Myocyte (in vitro differentiated cells): ENCODE data around the gene PLEKHA6. TPM values are rescaled to one million over a fixed set of nuclear protein-coding genes. Genes with fewer than 3 reads are reported as not detected.
"Not testable (repeated sequence)": the region's sequence is repeated elsewhere in the genome, so short reads cannot be mapped to it uniquely, and the experiment has no call there.

ENCODE experiments used
- DNase-seq: peaks from one replicate; pipeline ENCODE4 v3.0.0-alpha.2; 2012; ENCODE audit warnings: low read depth
- total RNA-seq: library from RNA; depleted of rRNA; stranded (reverse); fragments of >200 nt; gene quantifications from 2 replicates; pipeline ENCODE4 v1.2.3, GENCODE V29; 2014

PLEKHA6 gene
- total RNA-seq, 1 donor from 2014 or later = 16.7 TPM

GRCh38 chr1:204316164-204316563 is 43.6 kb downstream of the PLEKHA6 start:
- peak; percentile 98 for DNase-seq

DNA sequence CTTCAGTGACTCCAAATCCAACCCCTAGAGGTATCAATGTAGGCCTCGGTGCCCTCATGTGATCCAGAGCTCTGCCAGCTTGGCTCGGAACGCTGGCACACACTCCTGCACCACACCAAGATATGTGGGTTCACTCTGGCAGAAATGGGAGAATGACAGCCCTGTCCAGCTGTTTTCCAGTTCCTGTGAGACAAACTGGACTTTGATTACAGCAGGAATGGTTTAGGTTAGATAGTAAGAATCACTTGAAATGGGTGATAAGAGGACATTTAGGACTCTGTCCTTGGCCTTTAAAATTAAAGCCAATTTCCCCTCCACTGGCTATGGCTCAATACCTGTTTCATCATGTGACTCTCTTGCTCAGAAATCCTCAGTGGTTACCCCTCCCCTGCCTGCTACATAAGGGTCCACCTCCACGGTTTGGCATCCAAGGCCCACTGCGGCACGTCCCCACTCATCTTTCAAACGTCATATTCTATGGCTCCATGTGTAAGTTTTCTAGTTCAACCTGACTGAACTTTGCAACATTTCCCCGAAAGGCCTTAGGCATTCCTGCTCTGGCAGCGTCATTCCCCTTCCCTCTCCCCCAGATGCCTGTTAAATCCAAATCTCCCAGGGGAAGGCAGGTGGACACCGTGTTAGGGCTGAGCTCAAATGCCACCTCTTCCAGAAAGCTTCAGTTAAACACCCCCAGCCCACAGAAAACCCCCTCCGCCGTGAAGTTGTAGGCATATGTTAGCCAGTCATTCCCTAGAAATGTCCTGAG is 44.7 kb downstream of the PLEKHA6 start:
- peak; percentile 64 for DNase-seq

DNA sequence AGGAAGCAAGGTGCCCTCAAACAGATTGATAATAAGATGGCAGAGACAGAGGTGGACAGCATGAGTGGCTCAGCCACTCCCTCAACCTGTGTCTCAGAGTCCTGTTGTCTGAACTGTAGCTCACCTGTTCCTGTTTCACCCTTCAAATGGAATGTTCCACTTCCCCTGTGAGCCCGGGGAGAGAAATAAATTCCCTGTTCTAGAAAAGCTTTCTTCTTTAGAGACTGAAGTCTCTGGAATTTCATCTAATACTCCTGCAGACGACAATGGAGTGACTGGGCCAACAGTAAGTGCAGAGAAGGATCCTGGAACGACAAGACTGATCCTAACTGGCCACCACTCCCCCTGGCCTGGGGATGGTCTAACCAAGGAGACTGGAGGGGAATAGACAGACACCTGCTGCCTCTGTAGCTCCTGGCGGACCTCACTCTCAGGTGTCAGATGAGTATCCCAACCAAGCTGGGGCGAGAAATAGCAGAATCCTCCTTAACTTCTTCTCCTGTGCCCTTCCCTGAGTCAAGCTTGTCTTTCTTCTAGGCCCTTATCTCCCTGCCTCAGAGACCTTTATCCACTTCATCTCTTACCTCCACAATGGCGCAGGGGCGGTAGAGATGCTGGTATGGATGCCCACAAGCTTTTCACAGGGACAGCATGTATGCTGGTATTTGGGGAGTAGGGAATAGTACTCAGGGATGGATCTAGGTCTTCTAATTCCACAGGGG is 45.4 kb downstream of the PLEKHA6 start:
- no peak for DNase-seq

DNA sequence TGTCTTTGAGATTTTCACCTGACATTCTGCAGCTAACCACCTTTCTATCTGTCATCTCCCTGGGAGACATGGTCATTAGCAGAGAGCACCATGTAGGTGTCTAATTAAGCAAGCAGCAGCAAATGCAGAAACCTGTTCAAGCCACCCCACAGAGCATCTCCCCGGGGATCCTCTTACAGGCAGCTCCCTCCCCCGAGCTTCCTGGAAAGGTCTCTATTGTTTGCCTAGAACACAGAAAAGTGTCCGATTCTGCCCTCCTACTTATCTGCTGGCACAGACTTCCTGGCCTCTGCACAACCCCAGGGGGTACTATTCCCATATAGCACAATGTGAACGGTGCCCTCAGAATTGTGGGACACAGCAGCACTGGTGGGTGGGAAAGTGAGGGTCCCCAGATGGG is 46.1 kb downstream of the PLEKHA6 start:
- no peak for DNase-seq

DNA sequence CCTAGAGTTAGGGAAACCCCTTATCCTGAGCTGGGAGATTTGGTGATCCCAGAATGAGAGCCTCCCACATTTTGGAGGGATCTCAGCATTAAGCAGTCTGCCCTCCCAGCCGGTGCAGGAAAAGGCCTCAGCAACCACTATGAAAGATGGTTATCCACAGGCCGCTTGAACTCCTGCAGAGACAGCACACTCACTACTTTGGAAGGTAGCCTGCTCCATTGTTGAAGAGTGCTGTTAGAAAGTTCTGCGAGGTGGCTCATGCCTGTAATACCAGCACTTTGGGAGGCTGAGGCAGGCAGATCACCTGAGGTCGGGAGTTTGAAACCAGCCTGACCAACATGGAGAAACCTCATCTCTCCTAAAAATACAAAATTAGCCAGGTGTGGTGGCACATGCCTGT is 48.8 kb downstream of the PLEKHA6 start:
- not testable (repeated sequence) for DNase-seq

GRCh38 chr1:204308023-204308628 is 51.6 kb downstream of the PLEKHA6 start:
- DNase-seq = no peak

DNA sequence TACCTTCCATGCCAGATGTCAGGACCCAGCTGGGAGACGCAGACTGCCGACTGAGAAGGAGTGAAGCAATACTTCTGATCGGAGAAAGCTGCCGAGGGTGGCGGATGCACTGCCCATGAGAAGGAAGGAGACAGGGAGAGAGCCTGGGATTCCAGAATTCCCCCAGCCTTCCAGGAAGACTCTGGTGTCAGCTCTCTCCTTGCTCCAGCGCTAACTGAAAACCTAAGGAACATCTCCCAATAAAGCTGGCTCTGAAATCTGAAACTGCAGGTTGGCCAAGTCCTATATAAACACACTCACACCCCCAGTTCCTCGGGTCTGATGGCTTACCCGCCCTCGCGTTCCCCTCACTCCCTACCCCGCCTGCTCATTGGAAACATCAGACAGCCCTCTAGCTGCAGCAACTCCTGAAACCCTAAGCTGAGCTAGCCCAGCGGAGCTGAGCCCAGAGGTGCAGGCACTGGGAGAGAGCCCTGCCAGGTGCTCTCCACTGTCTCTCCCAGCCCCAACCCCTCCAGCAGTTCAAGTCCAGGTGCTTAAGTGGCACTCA is 52.3 kb downstream of the PLEKHA6 start:
- peak; percentile 73 for DNase-seq

DNA sequence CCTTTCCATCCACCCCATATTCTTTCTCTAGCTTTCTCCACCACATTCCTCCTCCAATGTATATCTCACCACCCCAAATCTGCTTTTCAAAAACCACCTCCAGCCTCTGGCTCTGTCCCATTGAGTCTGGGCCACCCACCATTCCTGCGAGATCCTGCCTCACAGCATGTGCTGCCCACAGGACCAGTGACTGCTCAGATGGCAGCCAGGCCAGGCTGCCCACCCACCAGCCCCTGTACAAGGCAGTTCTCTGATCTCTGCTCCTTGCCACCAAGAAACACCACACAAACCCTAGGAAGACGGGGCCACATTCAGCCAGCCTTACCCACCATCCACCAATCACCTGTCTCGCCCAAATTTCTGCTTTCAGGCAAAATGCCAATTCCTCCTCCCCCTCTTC is 53.7 kb downstream of the PLEKHA6 start:
- no peak for DNase-seq

DNA sequence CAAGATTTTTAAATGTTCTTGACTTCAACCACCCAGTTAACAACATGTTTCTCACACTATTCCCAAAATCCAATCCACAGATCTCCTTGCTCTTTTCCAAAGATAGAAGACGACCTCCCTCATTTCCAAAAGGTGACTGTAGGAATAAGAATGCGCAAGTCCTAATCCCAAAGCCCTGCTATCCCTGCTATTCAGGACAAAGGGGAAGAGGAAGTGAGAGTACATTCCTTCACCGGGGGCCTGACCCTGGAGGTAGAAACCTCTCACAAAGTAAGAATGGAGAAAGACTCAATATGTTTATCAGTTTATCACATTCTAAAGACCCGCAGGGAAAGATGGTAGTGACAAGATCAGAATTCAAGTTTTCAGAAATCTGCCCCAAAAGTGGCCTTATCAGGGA is 55.7 kb downstream of the PLEKHA6 start:
- no peak for DNase-seq

- no peak for DNase-seq
Observed at GRCh38 chr1:204302769-204303168, 57.0 kb downstream of the PLEKHA6 start.

DNA sequence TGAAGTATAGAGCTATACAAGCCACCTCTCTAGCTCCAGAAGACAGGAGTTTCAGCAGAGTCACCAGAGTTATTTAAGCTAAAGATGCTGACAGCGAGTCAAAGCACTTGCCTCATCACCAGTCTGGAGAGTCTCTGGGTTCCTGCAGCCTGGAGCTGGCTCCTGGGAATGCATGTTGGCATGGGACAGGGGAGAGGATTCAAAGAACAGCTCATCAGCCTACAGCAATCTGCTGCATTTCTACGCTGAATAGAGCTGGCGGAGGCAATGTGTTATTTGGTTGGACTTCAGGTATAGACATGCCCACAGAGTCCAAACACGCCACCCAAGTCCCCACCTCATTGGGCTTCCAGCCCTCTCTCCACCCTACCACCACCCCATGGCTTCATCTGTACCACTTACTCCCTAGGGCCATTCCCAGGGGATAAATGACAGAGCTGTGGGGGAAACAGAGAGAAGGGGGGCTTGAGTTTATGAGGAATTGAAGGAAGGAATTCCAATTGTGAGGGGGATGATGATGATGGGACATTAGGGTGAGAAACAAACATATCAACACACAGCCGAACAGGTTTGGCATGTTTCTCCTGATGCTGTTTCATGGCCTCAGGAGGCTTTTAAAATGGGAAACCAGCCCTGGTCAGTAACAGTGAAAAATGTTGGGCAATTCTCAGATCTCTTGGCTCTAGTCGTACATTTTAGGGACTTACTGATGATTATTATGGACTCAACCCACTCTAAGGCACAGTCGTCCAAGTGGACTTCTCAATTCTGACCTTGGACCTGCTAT is 58.4 kb downstream of the PLEKHA6 start:
- no peak for DNase-seq

DNA sequence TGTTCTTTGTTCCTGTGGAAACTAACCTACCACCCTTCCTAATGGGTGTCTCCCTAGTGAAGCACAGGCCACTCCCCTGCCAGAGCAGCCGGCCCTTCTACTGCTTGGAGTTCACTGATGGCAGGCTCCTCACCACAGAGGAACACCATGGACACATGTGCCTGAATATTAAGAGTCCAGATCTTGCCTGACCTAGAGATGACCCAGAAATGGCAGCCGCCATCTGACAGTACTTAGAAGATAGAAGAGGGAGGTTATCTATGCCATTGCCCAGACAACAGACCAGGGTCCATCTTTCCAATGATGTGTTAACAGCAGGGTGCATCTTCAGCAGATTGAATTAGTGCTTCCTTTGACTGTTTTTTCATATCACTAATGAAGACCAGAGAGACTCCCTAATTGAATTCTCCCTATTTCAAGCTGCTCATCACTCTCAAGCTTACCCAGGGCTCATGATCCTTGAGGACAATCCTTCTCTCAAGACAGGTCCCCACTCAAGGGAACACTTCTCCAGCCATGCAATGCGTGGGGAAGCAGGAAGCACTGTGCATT is 59.8 kb downstream of the PLEKHA6 start:
- peak; percentile 91 for DNase-seq

DNA sequence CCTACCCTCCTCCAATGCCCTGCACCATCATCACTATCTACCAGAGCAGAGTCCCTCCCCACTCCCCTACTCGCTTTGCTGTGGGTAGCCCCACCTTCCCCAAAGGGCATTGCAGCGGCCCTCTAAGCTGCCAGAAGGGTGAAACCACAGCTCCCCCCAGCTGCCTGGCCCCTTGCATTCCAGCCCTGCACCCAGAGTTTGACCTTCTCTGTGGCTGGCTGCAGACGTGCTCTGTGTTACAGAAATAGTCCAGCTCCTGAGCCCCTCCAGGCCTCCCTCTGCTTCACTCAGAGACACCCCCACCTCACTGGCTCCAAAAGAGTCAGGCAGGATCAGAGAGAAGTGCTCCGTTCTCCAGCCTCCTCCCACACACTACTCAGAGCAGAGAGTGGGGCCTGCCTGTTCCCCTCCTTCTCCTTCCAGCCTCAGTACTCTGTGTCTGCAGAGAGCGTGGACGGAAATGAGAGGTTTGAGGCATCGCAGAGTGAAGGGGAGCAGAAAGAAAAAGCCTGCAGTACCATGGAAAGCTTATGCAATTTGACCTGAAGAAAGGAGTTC is 63.2 kb downstream of the PLEKHA6 start:
- peak; percentile 97 for DNase-seq

- peak; percentile 93 for DNase-seq
Observed at GRCh38 chr1:204295671-204296070, 64.1 kb downstream of the PLEKHA6 start.

GRCh38 chr1:204294357-204294756 is 65.4 kb downstream of the PLEKHA6 start:
- peak; percentile 87 for DNase-seq

GRCh38 chr1:204293605-204294337 is 66.0 kb downstream of the PLEKHA6 start:
- DNase-seq = peak; percentile 95

GRCh38 chr1:204292740-204293139 is 67.0 kb downstream of the PLEKHA6 start:
- DNase-seq = no peak

DNA sequence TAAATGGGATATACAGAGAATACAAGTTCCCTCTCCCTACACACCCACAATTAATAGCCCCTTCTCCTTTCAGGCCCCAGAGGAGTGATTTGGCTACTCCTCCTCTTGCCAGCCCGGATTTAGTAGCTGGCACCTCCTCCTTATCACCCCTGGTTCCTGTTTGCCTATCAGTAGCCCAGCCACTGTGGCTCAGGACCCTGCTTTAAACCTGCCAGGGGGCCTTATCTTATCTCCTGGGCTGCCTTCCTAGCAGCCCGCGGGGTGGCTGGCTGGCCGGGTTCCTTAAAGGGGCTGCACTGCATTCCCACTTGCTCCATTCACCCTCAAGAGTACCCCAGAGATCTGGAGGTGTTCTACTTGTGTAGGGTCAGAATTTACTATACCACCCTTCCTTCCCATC is 70.4 kb downstream of the PLEKHA6 start:
- no peak for DNase-seq

- DNase-seq = peak; percentile 68
Observed at GRCh38 chr1:204288021-204288588, 71.6 kb downstream of the PLEKHA6 start.
